Gastrocnemius medialis (tissue), 4 donors: ENCODE measurements around the gene CMTM6. TPM values are rescaled to one million over a fixed set of nuclear protein-coding genes. Genes with fewer than 3 reads are reported as not detected.

Source experiments
- ATAC-seq, 2 donors: fragments of 150-250 bp; one replicate each; pipeline ENCODE4 v1.9.1; 2016
- DNase-seq, 2 donors: peaks; one replicate each; pipeline ENCODE4 v3.0.0-alpha.2; 2019
- H3K27ac ChIP-seq, 4 donors: fragments of 200-600 bp; sonication (generic); 1 replicate in 1 of 4; 2 replicates in 3 of 4; pipeline ENCODE4 v1.5.1; 2016 to 2018; ENCODE audit warnings: mild to moderate bottlenecking in 2 of 4, moderate library complexity in 1 of 4
- H3K27me3 ChIP-seq, 3 donors: fragments of 200-600 bp; sonication (generic) in 2 of 3; 1 replicate in 1 of 3; 2 replicates in 2 of 3; pipeline versions ENCODE4 v1.5.1 to v1.6.0; 2016 to 2019; ENCODE audit warnings: mild to moderate bottlenecking in 1 of 3, moderate library complexity in 1 of 3
- H3K36me3 ChIP-seq, 2 donors: fragments of 200-600 bp; sonication (generic) in 1 of 2; one replicate each; pipeline ENCODE4 v1.5.1; 2017 to 2018
- H3K4me1 ChIP-seq, 2 donors: fragments of 200-600 bp; sonication (generic) in 1 of 2; one replicate each; pipeline ENCODE4 v1.5.1; 2016 to 2017; ENCODE audit warnings: mild to moderate bottlenecking in 2 of 2
- H3K4me3 ChIP-seq, 4 donors: fragments of 200-600 bp; sonication (generic) in 3 of 4; 1 replicate in 1 of 4; 2 replicates in 3 of 4; pipeline ENCODE4 v1.5.1; 2016 to 2019; ENCODE audit warnings: mild to moderate bottlenecking in 2 of 4
- H3K9me3 ChIP-seq, 3 donors: fragments of 200-600 bp; sonication (generic) in 2 of 3; 1 replicate in 1 of 3; 2 replicates in 2 of 3; pipeline ENCODE4 v1.5.1; 2016 to 2019
- POLR2A ChIP-seq, 2 donors: fragments of 450-650 bp; IDR thresholded peaks; one replicate each; pipeline ENCODE4 v1.6.1; 2017; ENCODE audit warnings: antibody characterized with exemption in 2 of 2, mild to moderate bottlenecking in 2 of 2, moderate library complexity in 2 of 2
- in situ Hi-C, 4 donors: fragments of 200-750 bp; cut with MboI; loops; one replicate each; pipeline versions ENCODE4 v1.15.0 to v1.8.0; 2017; ENCODE audit warnings: low sequenced_read_pairs in 4 of 4
- intact Hi-C: fragments of 100-400 bp; cut with DNase I; formaldehyde crosslinking; loops from one replicate; pipeline ENCODE4 v1.15.1; 2023; ENCODE audit warnings: low total_unique reads
- total RNA-seq, 4 donors: library from RNA; depleted of rRNA; stranded (reverse); fragments of >200 nt; gene quantifications; one replicate each; pipeline versions ENCODE4 v1.1.0 to v1.2.3, GENCODE V29; 2016
- TF ChIP-seq, protein P1 (sequence below), 5 experiments: fragments of 450-650 bp in 3 of 5; fragments of 200-600 bp in 2 of 5; sonication (generic) in 2 of 5; IDR thresholded peaks in 4 of 5; conservative IDR thresholded peaks in 1 of 5; 1 replicate in 4 of 5; 2 replicates in 1 of 5; pipeline ENCODE4 v1.5.1; 2016 to 2019; ENCODE audit warnings: antibody characterized with exemption in 5 of 5, mild to moderate bottlenecking in 3 of 5, moderate library complexity in 3 of 5

Gene CMTM6
- total RNA-seq, 4 donors from 2014 or later: 3.7 to 8.8 (median 7.3) TPM

DNA sequence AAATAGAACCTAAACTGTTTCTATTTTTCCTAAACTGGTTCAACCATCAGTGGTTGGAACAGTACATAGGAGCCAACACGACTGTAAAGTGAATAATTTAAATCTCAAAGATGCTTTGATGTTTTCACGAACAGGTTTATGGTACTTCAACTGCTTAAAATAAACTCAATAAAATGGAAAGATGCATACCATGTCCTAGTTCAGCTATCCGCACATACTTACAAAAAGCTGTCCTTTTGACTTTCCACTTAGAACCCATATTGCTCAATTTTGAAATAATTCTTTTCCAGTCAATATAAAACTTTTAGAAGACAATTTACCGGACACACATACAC is 902 bp downstream of the CMTM6 start:
- H3K4me3 ChIP-seq: peak overlapping the region; percentile 86 to 99 (median 93)
- H3K9me3 ChIP-seq: no peaks in the 10 kb centered on the region
- H3K36me3 ChIP-seq: no peaks in the 10 kb centered on the region
- intact Hi-C loops: loop anchor here (2.0 kb wide), 2 partner anchors 69 to 183 kb away; partner anchors contain the start of genes CNOT10 and DYNC1LI1
- DNase-seq: no peak
- in situ Hi-C loops: loop anchor here in 1 of 4 donors (10.0 kb wide), 1 partner anchor 163 kb away; no protein-coding TSS in a partner anchor
- H3K27me3 ChIP-seq: no peaks in the 10 kb centered on the region
- no peak for ATAC-seq
- H3K27ac ChIP-seq: peak overlapping the region; percentile 91 to 94 (median 94)
- peaks cover 9 to 14% of the 10 kb centered on the region in 2 donors for H3K4me1 ChIP-seq
- TF ChIP-seq, protein P1, sequence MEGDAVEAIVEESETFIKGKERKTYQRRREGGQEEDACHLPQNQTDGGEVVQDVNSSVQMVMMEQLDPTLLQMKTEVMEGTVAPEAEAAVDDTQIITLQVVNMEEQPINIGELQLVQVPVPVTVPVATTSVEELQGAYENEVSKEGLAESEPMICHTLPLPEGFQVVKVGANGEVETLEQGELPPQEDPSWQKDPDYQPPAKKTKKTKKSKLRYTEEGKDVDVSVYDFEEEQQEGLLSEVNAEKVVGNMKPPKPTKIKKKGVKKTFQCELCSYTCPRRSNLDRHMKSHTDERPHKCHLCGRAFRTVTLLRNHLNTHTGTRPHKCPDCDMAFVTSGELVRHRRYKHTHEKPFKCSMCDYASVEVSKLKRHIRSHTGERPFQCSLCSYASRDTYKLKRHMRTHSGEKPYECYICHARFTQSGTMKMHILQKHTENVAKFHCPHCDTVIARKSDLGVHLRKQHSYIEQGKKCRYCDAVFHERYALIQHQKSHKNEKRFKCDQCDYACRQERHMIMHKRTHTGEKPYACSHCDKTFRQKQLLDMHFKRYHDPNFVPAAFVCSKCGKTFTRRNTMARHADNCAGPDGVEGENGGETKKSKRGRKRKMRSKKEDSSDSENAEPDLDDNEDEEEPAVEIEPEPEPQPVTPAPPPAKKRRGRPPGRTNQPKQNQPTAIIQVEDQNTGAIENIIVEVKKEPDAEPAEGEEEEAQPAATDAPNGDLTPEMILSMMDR (IDR thresholded peaks at IDR 0.05 in 4 of 5, conservative IDR thresholded peaks at IDR 0.05 in 1 of 5): no peak
- no peak for TF ChIP-seq POLR2A (IDR thresholded peaks at IDR 0.05)

DNA sequence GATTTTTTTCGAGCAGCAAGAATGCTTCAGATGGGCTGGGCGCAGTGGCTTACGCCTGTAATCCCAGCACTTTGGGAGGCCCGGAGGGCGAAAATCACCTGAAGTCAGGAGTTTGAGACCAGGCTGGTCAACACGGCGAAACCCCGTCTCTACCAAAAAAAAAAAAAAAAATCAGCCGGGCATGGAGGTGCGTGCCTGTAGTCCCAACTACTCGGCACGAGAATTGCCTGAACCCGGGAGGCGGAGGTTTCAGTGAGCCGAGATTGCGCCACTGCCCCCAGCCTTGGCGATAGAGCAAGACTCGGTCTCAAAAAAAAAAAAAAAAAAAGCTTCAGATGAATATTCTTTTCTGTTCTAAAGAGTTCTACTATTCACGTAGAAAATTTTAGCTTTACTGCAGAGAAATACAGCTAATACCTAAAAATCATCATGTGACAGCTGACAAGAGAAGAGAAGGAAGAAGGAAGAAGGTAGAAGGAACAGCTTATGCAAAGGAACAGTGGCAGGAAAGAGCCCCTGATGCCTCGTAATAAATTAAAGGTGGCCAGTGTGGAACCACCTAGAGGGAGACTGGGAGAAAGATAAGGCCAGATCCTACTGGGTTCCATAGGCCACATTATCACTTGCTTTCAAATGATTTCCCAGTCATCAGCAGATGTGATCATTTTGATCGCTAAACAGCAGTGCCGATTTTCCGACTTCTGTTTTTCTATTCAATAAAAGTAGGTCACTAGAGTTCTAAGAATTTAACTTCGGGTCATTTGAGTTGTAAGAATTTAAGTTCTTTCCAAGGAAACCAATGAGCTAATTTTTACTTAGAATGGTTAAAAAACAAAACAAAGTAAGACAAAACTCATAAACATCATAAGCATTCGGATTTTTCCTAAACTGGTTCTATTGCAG is 1.5 kb downstream of the CMTM6 start:
- DNase-seq (no peak), ATAC-seq (no peak)
- no peaks in the 10 kb centered on the region for H3K27me3 ChIP-seq
- no peaks in the 10 kb centered on the region for H3K36me3 ChIP-seq
- H3K4me3 ChIP-seq: peak overlapping the region; percentile 86 to 99 (median 93)
- TF ChIP-seq POLR2A (IDR thresholded peaks at IDR 0.05): no peak
- TF ChIP-seq, protein P1 (IDR thresholded peaks at IDR 0.05 in 4 of 5, conservative IDR thresholded peaks at IDR 0.05 in 1 of 5): no peak
- H3K9me3 ChIP-seq: no peaks in the 10 kb centered on the region
- intact Hi-C loops: no loop called here
- in situ Hi-C loops: loop anchor here in 1 of 4 donors (10.0 kb wide), 1 partner anchor 164 kb away; no protein-coding TSS in a partner anchor
- H3K27ac ChIP-seq: peak overlapping the region; percentile 91 to 94 (median 94)
- peaks cover 9 to 14% of the 10 kb centered on the region in 2 donors for H3K4me1 ChIP-seq

DNA sequence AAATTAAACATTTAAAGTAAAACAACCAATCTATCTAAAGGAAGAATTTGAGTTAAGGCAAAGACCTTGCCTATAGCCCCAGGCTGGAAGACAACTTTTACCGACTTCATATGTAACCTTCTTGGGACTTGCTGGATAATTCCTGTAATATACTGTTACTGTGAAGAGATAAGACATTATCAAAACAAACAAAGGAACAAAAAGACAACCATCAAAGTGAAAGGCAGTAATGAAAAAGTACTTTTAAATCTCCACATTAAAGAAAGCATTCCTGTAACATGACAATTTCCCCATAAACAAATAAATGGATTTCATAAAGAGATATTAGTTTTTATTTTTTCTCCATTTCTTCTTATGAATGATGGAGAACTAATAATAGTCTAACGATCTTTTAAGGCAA is 2.4 kb downstream of the CMTM6 start:
- Histone ChIP-seq H3K9me3 (no peaks in the 10 kb centered on the region), H3K4me3 (no peak overlapping the region), H3K36me3 (no peaks in the 10 kb centered on the region), H3K4me1 (peaks cover 15 to 16% of the 10 kb centered on the region in 2 donors), H3K27me3 (no peaks in the 10 kb centered on the region), H3K27ac (no peak overlapping the region)
- intact Hi-C loops (no loop called here), in situ Hi-C loops (loop anchor here in 1 of 4 donors (10.0 kb wide), 1 partner anchor 165 kb away; no protein-coding TSS in a partner anchor)
- DNase-seq (no peak), ATAC-seq (no peak)
- TF ChIP-seq, protein P1 (IDR thresholded peaks at IDR 0.05 in 4 of 5, conservative IDR thresholded peaks at IDR 0.05 in 1 of 5): peak in 1 of 5 experiments; percentile 3
- no peak for TF ChIP-seq POLR2A (IDR thresholded peaks at IDR 0.05)

DNA sequence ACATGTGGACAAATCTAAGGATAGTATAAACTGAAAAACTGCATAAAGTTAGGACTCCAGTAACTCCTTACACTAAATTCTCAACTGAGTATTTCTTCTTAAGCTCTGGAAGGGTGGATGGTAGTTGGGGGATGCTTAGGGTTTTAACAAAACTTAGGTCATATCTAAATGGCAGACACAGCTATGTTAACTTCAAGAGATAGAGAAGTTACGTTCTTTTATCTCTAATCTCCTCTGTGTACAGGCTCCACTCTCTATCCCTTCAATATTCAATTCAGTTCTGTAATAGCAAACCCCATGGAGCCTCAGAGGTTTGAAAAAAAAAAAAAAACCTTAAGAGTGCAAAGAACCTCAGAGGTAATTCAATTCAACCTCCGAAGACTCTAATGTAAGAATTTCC is 3.1 kb downstream of the CMTM6 start:
- no peak overlapping the region for H3K27ac ChIP-seq
- no peaks in the 10 kb centered on the region for H3K9me3 ChIP-seq
- no peak for TF ChIP-seq POLR2A (IDR thresholded peaks at IDR 0.05)
- TF ChIP-seq, protein P1 (IDR thresholded peaks at IDR 0.05 in 4 of 5, conservative IDR thresholded peaks at IDR 0.05 in 1 of 5): no peak
- DNase-seq (no peak), ATAC-seq (no peak)
- no peak overlapping the region for H3K4me3 ChIP-seq
- H3K27me3 ChIP-seq: no peaks in the 10 kb centered on the region
- intact Hi-C loops: no loop called here
- H3K36me3 ChIP-seq: no peaks in the 10 kb centered on the region
- in situ Hi-C loops: no loop called here
- peaks cover 16 to 17% of the 10 kb centered on the region in 2 donors for H3K4me1 ChIP-seq
